SU-DHL-6 (cell line): ENCODE measurements around the gene CDK6.

Experiments
- H2AFZ ChIP-seq: fragments of 200-600 bp; sonication (generic); 2 replicates; pipeline ENCODE4 v1.6.1; 2014; ENCODE audit warnings: low read depth, mild to moderate bottlenecking, moderate library complexity, mixed read lengths, antibody characterized with exemption, low read length; ENCODE audit not compliant: severe bottlenecking
- H3F3A ChIP-seq: fragments of 200-600 bp; shearing (Covaris generic); 2 replicates; pipeline ENCODE4 v1.6.0; 2016; ENCODE audit warnings: antibody characterized with exemption, mild to moderate bottlenecking; ENCODE audit not compliant: insufficient read depth
- H3K27ac ChIP-seq: fragments of 200-600 bp; sonication (generic); 2 replicates; pipeline ENCODE4 v1.5.1; 2016; ENCODE audit warnings: low read depth, mild to moderate bottlenecking, low read length, moderate library complexity, mixed read lengths
- H3K27me3 ChIP-seq: fragments of 200-600 bp; sonication (generic), shearing (Covaris generic); 2 replicates; pipeline ENCODE4 v1.6.0; 2014; ENCODE audit warnings: mild to moderate bottlenecking, low read length
- H3K36me3 ChIP-seq: fragments of 200-600 bp; sonication (generic); 2 replicates; pipeline ENCODE4 v1.6.1; 2014; ENCODE audit warnings: mild to moderate bottlenecking, low read length, mixed read lengths
- H3K4me2 ChIP-seq: fragments of 300-600, 200-600 bp; shearing (Covaris generic), sonication (generic); 2 replicates; pipeline ENCODE4 v1.6.0; 2014; ENCODE audit warnings: low read length, low read depth, mild to moderate bottlenecking; ENCODE audit not compliant: poor library complexity, severe bottlenecking
- H3K4me3 ChIP-seq: fragments of 200-600 bp; sonication (generic); 2 replicates; pipeline ENCODE4 v1.5.1; 2014; ENCODE audit warnings: antibody characterized with exemption, low read length, mild to moderate bottlenecking, mixed read lengths; ENCODE audit not compliant: insufficient read depth, poor library complexity, severe bottlenecking
- H3K79me2 ChIP-seq: fragments of 200-600 bp; sonication (generic); 2 replicates; pipeline ENCODE4 v1.6.1; 2014; ENCODE audit warnings: mild to moderate bottlenecking, low read length, moderate library complexity; ENCODE audit not compliant: insufficient read depth
- H3K9ac ChIP-seq: fragments of 200-600 bp; sonication (generic); 2 replicates; pipeline ENCODE4 v1.7.0; 2014; ENCODE audit warnings: mild to moderate bottlenecking, low read length
- H3K9me2 ChIP-seq: fragments of 200-600 bp; sonication (generic); replicated peaks from 2 replicates; pipeline ENCODE4 v1.6.1; 2014; ENCODE audit warnings: low read length; ENCODE audit not compliant: insufficient read depth
- H3K9me3 ChIP-seq: fragments of 200-600 bp; sonication (generic); 2 replicates; pipeline ENCODE4 v1.6.1; 2014; ENCODE audit warnings: low read length, mixed read lengths; ENCODE audit not compliant: insufficient read depth
- H4K20me1 ChIP-seq: fragments of 200-600 bp; sonication (generic); 2 replicates; pipeline ENCODE4 v1.6.1; 2014; ENCODE audit warnings: low read depth, mild to moderate bottlenecking, antibody characterized with exemption, low read length, moderate library complexity, mixed read lengths
- EZH2phosphoT487 ChIP-seq: fragments of 200-600 bp; sonication (generic), shearing (Covaris generic); conservative IDR thresholded peaks from 2 replicates; pipeline ENCODE4 v1.6.1; 2018; ENCODE audit warnings: mild to moderate bottlenecking, antibody characterized with exemption, low read length, moderate library complexity, mixed read lengths
- TF ChIP-seq, protein P1 (sequence below): fragments of 200-600 bp; sonication (generic); IDR thresholded peaks from one replicate; pipeline ENCODE4 v1.5.1; 2017; ENCODE audit warnings: antibody characterized with exemption, mild to moderate bottlenecking, low read length, moderate library complexity; ENCODE audit not compliant: insufficient read depth, poor library complexity, severe bottlenecking

Gene CDK6

DNA sequence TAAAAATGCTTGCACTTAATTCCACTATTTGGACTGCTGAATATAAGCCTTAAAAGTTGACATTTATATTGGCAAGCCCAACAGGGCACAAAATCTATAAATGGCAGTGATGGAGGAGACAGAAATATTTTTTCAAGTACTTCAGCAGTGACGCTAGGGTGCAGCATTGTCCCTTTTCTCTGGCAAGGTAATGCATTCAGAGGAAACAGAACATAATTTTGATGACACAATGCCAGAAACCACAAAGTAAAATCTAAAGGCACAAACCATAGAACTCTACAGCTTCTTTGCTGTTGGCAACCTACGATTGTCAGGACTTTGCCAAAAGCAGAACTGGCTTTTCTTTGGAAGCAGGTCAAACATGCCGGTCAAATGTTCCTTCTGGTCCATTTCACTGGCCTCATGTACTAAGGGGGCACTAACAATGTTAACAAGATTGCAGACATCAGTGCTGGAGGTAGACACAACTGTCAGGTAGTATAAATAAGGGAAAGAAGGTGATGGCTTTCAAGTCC lies 215.3 kb downstream of the CDK6 start:
- H2AFZ ChIP-seq: no peak overlapping the region
- no peaks in the 10 kb centered on the region for H3K79me2 ChIP-seq
- no peak for TF ChIP-seq EZH2phosphoT487
- TF ChIP-seq, protein P1, sequence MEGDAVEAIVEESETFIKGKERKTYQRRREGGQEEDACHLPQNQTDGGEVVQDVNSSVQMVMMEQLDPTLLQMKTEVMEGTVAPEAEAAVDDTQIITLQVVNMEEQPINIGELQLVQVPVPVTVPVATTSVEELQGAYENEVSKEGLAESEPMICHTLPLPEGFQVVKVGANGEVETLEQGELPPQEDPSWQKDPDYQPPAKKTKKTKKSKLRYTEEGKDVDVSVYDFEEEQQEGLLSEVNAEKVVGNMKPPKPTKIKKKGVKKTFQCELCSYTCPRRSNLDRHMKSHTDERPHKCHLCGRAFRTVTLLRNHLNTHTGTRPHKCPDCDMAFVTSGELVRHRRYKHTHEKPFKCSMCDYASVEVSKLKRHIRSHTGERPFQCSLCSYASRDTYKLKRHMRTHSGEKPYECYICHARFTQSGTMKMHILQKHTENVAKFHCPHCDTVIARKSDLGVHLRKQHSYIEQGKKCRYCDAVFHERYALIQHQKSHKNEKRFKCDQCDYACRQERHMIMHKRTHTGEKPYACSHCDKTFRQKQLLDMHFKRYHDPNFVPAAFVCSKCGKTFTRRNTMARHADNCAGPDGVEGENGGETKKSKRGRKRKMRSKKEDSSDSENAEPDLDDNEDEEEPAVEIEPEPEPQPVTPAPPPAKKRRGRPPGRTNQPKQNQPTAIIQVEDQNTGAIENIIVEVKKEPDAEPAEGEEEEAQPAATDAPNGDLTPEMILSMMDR: peak; percentile 93
- no peaks in the 10 kb centered on the region for H3K36me3 ChIP-seq
- no peaks in the 10 kb centered on the region for H4K20me1 ChIP-seq
- no peak overlapping the region for H3K4me3 ChIP-seq
- H3K9me3 ChIP-seq: no peaks in the 10 kb centered on the region
- no peak overlapping the region for H3K4me2 ChIP-seq
- H3K27me3 ChIP-seq: no peaks in the 10 kb centered on the region
- H3K9me2 ChIP-seq: no peaks in the 10 kb centered on the region
- H3F3A ChIP-seq: peaks cover 11% of the 10 kb centered on the region; the same call in 1 of the 2 replicates
- H3K9ac ChIP-seq: no peak overlapping the region
- H3K27ac ChIP-seq: no peak overlapping the region

DNA sequence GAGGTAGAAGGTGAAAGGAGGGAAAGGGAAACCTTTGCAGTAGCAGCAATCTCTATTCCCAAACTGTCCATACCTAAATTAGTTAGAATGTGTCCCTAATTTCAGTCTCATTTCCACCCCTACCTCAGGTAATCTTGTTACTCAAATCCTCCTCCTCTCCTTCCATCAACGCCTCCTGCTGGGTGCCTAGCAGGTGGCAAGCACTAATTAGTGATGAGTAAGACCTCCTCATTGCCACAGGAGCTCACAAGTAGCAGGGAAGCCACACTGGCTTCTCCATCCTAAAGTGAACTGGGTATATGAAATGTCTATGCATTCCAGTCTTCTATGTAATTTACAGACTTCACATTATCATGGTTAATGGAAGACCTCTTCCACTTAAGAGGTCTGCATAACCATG lies 220.5 kb downstream of the CDK6 start:
- Histone ChIP-seq H3K4me2 (no peak overlapping the region), H4K20me1 (no peaks in the 10 kb centered on the region; the same call in 1 of the 2 replicates), H3K36me3 (no peaks in the 10 kb centered on the region), H3K27ac (no peak overlapping the region), H3K27me3 (no peaks in the 10 kb centered on the region), H3K9me2 (no peaks in the 10 kb centered on the region), H3K79me2 (no peaks in the 10 kb centered on the region), H3K4me3 (no peak overlapping the region), H2AFZ (no peak overlapping the region), H3K9me3 (no peaks in the 10 kb centered on the region), H3K9ac (no peak overlapping the region), H3F3A (no peaks in the 10 kb centered on the region)
- TF ChIP-seq, protein P1: no peak

DNA sequence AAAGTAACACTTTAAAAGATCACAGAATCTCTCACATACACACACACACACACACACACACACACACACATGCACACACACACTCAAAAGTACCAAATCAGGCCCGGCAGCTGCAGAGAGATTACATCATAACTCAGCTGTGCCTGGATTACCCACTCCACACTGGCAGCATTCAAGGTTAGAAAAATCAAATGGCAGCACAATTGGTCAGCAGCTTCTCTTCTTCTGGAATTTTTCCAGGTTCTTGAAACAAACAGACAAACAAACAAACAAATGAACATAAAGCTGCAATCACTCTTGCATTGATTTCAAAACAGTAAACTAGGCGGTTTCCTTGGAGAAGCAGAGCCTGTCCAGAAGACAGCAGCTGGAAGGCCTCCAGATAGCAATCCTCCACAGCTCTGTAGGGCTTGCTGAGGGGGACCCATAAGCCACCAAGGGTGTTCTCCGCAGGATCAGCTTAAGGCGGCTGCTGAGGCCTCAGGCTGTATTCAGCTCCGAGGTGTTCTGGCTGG lies 221.7 kb downstream of the CDK6 start:
- Histone ChIP-seq H4K20me1 (no peaks in the 10 kb centered on the region; the same call in 1 of the 2 replicates), H3K9ac (no peak overlapping the region), H3K9me3 (no peaks in the 10 kb centered on the region), H3K27me3 (no peaks in the 10 kb centered on the region), H3F3A (0 out of 2 replicates have a peak, but pooled peaks cover 7% of the 10 kb centered on the region), H3K4me3 (no peak overlapping the region), H3K27ac (no peak overlapping the region), H3K79me2 (no peaks in the 10 kb centered on the region), H3K9me2 (no peaks in the 10 kb centered on the region), H2AFZ (no peak overlapping the region), H3K36me3 (no peaks in the 10 kb centered on the region), H3K4me2 (no peak overlapping the region)
- TF ChIP-seq, protein P1: no peak
- no peak for TF ChIP-seq EZH2phosphoT487
